ENCODE data around the gene GNB5.

Gene GNB5

GRCh38 chr15:52140646-52141045, 50.5 kb downstream of the GNB5 start:
- no peak for DNase-seq

- peak; percentile 59 for DNase-seq
Measured at GRCh38 chr15:52139599-52140462, 51.4 kb downstream of the GNB5 start.

GRCh38 chr15:52137432-52138357, 53.5 kb downstream of the GNB5 start:
- DNase-seq: no peak

GRCh38 chr15:52136442-52136980, 54.7 kb downstream of the GNB5 start:
- no peak for DNase-seq

- DNase-seq: no peak
Measured at GRCh38 chr15:52134502-52135144, 56.6 kb downstream of the GNB5 start.

- no peak for DNase-seq
Measured at GRCh38 chr15:52133510-52134220, 57.5 kb downstream of the GNB5 start.

GRCh38 chr15:52132066-52132465, 59.1 kb downstream of the GNB5 start:
- DNase-seq: no peak

GRCh38 chr15:52128568-52128967, 62.6 kb downstream of the GNB5 start:
- no peak for DNase-seq

GRCh38 chr15:52124270-52124880, 66.8 kb downstream of the GNB5 start:
- DNase-seq: peak; percentile 44

- DNase-seq: no peak
Measured at GRCh38 chr15:52121896-52122295, 69.3 kb downstream of the GNB5 start.

- DNase-seq: no peak
Measured at GRCh38 chr15:52121006-52121405, 70.2 kb downstream of the GNB5 start.

GRCh38 chr15:52120488-52120887, 70.7 kb downstream of the GNB5 start:
- no peak for DNase-seq

GRCh38 chr15:52118969-52119749, 72.0 kb downstream of the GNB5 start:
- DNase-seq: no peak

- no peak for DNase-seq
Measured at GRCh38 chr15:52117549-52117948, 73.6 kb downstream of the GNB5 start.

GRCh38 chr15:52115598-52116427, 75.4 kb downstream of the GNB5 start:
- no peak for DNase-seq

- no peak for DNase-seq
Measured at GRCh38 chr15:52114261-52115055, 76.7 kb downstream of the GNB5 start.

- DNase-seq: no peak
Measured at GRCh38 chr15:52113708-52114107, 77.5 kb downstream of the GNB5 start.

GRCh38 chr15:52113235-52113634, 78.0 kb downstream of the GNB5 start:
- DNase-seq: peak; percentile 36

GRCh38 chr15:52112203-52112750, 78.9 kb downstream of the GNB5 start:
- DNase-seq: no peak
